ENCODE data around the gene NTM. TPM values are rescaled to one million over a fixed set of nuclear protein-coding genes. Genes with fewer than 3 reads are reported as not detected.

NTM gene
- total and polyA plus RNA-seq, 2 of the 8 experiments (the other 6 are each of a cell fraction or from before 2014, with no cell fraction given), result 13.4 to 20.0 TPM

DNA sequence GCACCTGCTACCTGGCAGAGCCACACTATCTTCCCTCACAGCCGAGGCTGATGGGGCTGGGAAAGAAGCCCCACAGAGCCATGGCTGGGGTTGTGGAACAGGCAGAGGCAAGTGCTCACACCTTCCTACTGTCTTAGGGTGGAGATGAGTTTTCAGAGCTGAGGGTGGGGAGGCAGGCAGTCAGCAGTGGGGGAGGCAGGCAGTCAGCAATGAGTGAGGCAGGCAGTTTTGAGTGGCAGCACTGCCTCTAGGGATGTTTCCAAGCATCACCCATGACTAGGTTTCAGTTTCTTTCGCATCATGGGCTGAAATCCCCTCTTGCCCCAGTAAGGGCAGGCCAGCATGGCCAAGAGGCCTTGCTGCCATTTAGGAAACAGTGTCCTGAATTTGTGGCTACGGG is 41.6 kb upstream of the NTM start (continued):
- no peak for TF ChIP-seq RXRA (IDR thresholded peaks at IDR 0.05; ENCODE audit: insufficient read depth, low read depth, low read length)
- TF ChIP-seq, protein P1, sequence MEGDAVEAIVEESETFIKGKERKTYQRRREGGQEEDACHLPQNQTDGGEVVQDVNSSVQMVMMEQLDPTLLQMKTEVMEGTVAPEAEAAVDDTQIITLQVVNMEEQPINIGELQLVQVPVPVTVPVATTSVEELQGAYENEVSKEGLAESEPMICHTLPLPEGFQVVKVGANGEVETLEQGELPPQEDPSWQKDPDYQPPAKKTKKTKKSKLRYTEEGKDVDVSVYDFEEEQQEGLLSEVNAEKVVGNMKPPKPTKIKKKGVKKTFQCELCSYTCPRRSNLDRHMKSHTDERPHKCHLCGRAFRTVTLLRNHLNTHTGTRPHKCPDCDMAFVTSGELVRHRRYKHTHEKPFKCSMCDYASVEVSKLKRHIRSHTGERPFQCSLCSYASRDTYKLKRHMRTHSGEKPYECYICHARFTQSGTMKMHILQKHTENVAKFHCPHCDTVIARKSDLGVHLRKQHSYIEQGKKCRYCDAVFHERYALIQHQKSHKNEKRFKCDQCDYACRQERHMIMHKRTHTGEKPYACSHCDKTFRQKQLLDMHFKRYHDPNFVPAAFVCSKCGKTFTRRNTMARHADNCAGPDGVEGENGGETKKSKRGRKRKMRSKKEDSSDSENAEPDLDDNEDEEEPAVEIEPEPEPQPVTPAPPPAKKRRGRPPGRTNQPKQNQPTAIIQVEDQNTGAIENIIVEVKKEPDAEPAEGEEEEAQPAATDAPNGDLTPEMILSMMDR (IDR thresholded peaks at IDR 0.05; ENCODE audit: control extremely low read depth in 1 of 3, insufficient read depth in 1 of 3, low read depth in 1 of 3, low read length in 3 of 3), result no peak
- no peak for TF ChIP-seq SAP30 (IDR thresholded peaks at IDR 0.05; ENCODE audit: insufficient read depth, insufficient replicate concordance, low read length)
- no peak for TF ChIP-seq TEAD4 (IDR thresholded peaks at IDR 0.05; ENCODE audit: low read depth, low read length)
- no peak for TF ChIP-seq NRF1 (IDR thresholded peaks at IDR 0.05; ENCODE audit: low read depth, low read length)
- TF ChIP-seq KDM4A (IDR thresholded peaks at IDR 0.05; ENCODE audit: low read depth, low read length, severe bottlenecking), result no peak
- TF ChIP-seq HDAC2 (IDR thresholded peaks at IDR 0.05; ENCODE audit: borderline replicate concordance in 1 of 2, low read depth in 2 of 2, low read length in 2 of 2), result no peak
- TF ChIP-seq TBP (IDR thresholded peaks at IDR 0.05; ENCODE audit: low read depth, low read length), result no peak
